COLO668 (cell line): ENCODE results near the gene KRTAP6-3.

ENCODE experiments used
- DNase-seq: peaks from one replicate; lab custom pipeline; 2025; ENCODE audit not compliant: unreplicated experiment; lab: John Stamatoyannopoulos, UW

The KRTAP6-3 gene, protein sequence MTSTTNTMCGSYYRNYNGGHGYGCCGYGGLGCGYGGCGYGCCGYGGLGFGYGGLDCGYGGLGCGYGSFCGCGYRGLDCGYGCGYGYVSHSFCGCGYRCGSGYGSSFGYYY

DNA sequence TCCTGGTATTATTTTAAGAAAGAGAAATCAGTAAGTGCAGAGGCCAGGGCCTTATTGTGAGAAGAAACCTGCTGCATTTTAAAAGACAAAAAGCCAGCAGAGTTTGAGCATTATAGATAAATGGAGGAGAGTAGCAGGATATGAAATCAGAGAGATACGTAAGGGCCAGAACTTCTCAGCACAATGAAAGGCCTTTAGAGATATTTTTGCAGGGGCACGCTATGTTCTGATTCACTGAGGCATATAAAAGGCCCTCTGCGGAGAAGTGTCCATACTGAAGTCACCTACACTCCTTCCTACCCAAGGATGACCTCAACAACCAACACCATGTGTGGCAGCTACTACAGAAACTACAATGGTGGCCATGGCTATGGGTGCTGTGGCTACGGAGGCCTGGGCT is at the start of gene KRTAP6-3:
Gene KRTAP6-3 (plus strand): TSS at position 301 of the 400 bp plus-strand sequence. CDS start 6 bp downstream, at position 307.
- DNase-seq = no peak

DNA sequence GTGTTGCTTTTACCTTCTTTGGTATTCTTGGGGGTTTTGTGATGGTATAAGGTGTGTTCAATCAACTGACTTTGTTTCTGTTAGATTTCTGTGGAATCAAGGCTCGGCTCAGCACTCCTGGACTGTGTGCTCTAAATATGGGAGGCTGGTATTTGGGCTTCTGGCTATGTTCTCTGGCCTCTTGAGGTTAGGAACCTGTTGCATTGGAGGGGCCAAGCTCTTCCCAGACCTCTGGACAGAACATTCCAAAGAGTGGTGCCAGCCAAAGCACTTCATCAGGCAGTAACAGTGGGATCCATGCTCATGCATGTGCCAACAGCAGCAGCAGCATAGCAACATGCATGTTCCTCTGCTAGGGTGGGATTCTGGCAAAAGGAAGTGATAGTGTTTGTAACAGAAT is 39.5 kb upstream of the KRTAP6-3 start:
- DNase-seq = no peak

DNA sequence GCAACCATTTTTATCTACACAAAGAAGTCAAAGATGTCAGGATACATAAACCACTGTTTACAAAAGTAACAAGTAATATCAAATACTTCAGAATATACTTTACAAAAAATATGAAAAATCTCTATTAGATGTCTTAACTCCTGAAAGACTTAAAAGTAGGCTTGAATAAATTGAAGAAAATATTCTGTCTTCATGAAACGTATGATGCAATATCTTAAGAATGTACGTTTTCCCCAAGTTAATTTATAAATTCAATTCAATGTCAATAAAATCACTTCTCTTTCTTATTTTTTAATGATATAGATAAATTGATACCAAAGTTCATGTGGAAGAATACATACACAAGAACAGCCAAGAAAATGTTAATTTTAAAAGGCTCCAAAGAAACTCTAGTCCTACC is 37.1 kb upstream of the KRTAP6-3 start:
- DNase-seq = no peak

DNA sequence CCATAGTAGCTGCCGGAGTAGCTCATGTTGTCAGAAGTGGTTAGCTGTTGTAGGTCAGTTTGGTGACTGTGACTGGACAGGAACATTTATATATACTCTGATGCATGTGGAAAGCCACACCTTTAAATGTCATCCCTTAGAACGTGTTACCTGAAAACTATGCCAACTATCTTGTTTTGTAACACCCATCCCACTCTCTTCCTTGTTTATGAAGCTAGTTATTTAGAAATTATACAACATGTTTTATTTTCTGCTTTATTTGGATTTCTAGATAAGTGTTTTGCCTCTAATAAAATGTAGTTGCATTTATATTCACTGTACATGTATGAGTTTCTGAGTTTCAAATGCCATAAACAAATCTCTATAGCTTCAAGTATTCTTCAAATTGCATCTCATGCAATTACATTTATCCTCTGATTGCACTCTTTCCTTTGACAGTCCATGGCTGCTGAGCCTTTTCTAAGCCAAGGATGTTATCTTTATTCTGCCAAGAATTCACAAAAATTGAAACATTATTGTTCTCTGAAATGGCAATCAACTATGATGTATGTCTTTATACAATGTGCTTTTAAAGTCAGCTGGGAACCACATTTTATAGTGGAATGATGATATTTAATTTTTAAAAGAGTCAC is 30.9 kb upstream of the KRTAP6-3 start, which contains the start of gene KRTAP19-7:
Gene KRTAP19-7 (minus strand): TSS at position 51 of the 632 bp plus-strand sequence. CDS start 25 bp downstream, at position 26.
- DNase-seq = no peak

DNA sequence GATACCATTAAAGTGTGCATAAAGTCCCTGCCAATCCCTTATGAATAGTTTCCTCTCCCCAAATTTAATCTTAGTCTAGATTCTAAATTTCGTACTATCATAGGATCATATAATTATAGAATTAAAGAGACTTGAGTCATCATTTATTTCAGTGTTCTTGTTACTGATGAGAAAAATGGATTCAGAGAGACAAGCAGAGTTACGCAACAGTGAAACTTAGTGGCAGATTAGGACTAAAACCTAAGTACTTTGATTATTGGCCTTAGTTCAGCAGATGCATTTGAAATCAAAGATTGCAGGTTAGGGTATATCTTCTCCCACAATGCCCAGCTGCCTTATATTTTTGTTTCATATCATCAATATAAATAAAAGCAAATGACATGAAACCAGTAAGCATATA is 30.3 kb upstream of the KRTAP6-3 start:
- no peak for DNase-seq

DNA sequence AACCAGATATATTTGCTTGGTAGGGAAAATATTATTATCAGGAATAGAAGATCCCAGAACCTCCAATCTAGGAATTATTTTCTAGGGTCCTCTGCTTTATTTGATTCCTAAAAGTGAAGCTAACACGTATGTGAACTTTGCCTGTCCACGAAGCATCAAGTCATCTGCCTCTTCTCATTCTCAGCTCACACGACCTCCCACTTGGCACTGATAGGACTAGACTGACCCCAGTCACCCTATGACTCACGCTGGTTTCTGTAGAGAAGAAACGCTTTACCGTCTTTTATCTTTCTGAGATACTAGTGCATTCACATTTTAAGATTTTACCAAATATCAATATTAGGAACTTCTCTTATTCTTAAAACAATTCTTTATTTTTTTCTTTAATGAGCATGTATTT is 29.2 kb upstream of the KRTAP6-3 start:
- DNase-seq = no peak

DNA sequence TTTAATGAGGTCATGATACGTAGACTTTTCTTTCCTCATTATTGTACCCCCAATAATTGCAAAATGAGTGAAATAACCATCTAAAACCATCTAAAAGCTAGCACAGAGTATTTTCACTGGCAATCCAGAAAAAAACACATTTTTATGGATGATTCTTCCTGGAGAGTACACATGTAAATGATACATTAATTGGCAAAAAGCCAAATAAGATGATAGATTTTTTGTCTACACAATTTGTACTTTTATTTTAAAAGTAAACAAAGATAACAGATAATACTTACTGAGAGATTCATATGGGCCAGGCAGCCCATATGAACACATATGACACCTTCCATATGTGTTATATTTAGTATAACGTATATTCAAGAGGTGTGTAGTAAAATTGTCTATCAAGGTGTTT is 28.6 kb upstream of the KRTAP6-3 start:
- DNase-seq = no peak

DNA sequence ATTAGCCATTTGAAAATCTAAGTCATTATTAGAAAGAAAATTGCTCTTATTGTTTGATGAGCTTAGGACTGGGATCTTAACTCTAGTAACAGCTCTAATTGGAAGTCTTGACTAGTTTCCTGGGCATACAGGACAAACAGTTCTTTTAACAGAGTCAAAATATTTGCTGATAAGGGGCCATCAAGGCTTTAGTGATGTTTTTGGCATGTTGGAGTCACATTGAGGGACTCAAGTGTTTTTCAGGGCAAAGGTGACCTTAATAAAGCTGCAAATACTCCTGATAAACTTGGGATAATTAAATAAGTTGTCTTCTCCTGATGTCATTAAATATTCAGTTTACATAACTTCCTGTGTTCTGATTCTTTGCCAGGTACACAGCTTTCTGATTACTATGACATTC is 24.6 kb upstream of the KRTAP6-3 start:
- DNase-seq = no peak

DNA sequence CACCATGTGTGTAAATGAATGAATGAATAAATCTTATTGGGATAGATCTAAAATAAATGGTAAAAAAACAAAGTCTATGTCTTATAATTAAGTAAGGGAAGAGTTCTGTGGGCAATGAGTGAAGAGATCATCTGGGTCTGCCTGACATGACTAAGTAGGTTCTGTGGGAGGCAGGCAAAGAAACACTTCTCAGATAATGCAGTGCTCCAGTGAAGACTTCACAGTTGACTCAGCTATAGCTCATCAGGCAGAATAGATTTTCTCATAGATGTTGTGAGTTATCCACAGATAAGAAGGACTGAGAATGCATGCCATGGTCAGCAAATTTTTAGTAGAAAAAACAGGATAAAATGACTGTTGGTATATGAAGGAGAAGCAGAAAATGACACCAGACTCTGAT is 14.5 kb upstream of the KRTAP6-3 start:
- DNase-seq = no peak

DNA sequence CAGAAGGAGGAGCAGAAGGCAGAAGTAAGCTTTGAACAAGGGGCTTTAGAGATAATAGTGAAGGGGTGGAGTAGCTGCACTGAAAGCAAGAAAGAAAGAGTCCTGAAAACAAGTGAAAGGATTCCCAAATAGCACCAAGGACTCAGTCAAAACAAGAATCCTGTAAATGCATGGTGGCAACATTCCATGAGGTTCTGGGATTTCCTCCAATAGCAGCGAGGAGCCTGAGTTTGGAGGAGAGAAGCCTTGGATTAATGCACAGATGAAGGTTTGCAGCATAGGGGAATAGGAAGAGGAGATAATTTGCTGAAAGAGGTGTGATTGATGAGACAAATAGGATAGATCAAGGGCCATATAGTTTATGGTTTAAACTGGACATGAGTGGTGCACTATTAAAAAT is 12.9 kb upstream of the KRTAP6-3 start:
- no peak for DNase-seq

DNA sequence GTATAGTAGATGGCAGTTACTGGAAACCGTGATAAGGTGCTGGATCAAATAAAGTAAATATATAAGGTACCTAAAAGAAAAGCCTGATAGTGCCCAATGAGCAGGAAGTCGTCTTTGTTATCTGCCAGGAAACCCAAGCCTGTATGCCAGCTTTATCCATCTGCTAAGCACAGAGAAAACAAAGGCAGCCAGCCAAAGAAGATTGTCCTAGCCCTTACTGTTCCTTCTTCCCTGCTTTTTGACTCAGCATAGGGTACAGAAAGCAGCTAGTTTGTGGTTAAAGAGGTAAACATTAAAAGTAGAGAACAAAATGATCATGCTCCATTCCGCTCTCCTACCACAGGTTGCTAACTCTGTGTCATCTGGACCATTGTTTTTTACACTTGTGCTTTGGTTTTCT is 12.1 kb upstream of the KRTAP6-3 start:
- DNase-seq = no peak

DNA sequence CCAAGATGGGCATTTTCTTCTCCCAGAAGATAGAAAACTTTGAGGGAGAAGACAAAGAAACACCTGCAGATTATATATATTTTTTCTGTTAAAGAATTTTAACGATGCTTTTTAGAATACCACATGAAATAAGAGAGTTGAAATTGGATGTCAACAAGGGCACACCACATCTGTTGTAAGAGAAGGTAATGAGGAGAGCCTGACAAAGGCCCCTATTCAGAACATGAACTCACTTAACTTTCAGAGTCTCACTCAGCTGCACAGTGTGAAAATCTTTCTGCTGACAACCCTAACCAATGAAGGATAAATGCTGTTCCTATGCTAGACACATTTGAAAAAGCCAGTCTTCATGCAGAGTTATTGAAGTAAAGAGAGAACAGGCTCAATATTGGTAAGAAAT is 9.4 kb upstream of the KRTAP6-3 start:
- DNase-seq = no peak

DNA sequence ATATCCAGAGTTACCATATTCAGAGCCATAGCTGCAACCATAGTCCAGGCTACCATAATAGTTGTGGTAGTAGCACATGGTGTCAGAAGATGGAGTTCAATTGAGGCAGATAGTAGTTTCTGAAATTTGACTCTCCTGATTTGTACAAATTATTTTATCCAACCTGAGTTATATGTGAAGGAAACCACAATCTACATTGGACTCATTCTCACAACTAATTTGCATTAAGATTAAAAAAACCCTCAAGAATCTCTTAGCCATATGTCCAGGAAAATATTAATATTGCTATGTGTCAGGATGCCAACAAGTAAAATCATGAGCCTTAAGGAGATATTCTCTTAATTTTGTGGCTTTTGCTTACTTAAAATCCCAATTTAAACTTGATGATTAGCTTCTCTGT is 1.9 kb upstream of the KRTAP6-3 start, which contains the start of gene KRTAP22-2:
Gene KRTAP22-2 (minus strand): TSS at position 101 of the 400 bp plus-strand sequence.
- DNase-seq = no peak

DNA sequence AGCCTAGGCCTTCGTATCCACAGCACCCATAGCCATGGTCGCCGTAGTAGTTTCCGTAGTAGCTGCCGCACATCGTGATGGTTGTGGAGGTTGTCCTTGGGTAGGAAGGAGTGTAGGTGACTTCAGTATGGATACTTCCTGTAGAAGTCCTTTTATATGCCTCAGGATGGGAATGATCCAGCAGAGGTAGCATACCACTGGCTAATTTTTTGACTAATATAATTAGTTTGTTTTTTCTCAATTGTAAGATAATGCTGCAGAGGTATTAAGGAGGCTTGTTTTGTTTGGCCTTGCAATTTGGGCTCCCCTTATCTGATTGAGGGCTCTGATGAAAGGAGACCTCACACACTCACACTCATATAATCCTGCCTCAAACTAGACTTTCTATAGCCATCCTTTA is 6.6 kb downstream of the KRTAP6-3 start, which contains the start of gene KRTAP6-2:
Gene KRTAP6-2 (minus strand): TSS at position 101 of the 400 bp plus-strand sequence. CDS start 28 bp downstream, at position 73.
- no peak for DNase-seq

DNA sequence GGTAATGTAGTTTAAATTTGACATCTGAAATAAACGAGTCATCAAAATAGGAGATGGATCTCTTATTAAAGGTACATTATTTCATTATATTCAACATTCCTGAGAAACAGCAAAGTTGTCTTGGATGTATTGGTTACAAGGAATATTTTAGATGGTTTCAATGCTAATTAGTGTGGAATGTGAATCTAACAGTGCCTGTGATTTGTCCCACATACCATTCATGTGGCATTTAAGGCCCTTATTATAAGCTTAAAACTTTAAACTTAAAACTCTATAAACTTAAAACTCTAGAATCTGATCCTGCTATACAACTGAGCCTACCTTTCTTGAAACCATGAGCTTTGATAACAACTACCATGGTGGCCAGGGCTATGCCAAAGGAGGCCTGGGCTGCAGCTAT is 8.5 kb downstream of the KRTAP6-3 start, which contains the start of gene KRTAP22-1:
Gene KRTAP22-1 (plus strand): TSS at position 301 of the 400 bp plus-strand sequence.
- DNase-seq = no peak

DNA sequence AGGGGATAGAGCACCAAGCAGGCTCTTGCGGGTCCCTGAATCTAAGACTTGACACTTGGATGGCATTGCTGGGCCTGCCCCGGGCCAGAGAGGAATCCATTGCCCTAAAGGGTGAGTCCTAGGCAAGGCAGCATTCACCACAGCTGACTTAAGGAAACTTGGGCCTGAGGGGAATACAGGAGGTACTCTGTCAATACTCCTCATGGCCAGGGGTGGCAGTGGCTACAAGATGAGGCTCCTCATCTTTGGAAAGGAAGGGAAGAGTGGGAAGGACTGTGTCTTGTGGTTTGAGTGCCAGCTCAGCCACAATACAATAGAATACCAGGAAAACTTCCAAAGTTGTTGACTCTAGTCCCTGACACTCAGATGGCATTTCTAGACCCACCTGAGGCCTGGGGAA is 13.7 kb downstream of the KRTAP6-3 start:
- DNase-seq = no peak

DNA sequence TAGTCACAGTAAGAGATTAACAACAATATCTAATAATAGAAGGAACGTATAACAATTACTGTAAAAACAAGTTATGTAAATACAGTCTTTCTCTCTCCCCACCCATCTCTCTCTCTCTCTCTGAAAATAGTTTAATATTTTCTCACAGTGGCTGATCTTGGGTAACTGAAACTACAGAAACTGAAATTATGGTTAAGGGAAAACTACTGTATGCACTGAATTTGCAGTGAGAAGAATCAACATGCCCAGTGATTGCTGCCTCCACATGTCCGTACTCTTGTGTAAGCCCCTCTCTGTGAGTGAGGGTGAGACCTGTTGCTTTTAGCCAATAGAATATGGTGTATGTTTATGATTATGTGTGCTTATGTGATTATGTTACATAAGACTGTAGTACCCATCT is 19.9 kb downstream of the KRTAP6-3 start:
- DNase-seq = no peak

DNA sequence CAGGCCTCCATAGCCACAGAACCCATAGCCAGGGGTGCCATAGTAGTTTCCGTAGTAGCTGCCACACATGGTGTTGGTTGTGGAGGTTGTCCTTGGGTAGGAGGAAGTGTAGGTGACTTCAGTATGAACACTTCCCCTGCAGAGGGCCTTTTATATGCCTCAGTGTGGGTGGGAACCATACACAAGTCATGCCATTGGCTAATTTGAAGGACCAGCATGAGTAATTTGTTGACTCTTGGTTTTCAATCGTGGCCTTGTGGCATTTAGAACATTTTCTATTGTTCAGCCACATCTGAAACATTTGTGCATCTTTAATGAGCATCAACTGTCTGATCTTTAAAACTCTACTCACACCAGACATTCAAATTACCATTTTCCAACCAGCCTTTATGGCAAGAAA is 21.6 kb downstream of the KRTAP6-3 start, which contains the start of gene KRTAP6-1:
Gene KRTAP6-1 (minus strand): TSS at position 95 of the 400 bp plus-strand sequence. CDS start 26 bp downstream, at position 69.
- no peak for DNase-seq

DNA sequence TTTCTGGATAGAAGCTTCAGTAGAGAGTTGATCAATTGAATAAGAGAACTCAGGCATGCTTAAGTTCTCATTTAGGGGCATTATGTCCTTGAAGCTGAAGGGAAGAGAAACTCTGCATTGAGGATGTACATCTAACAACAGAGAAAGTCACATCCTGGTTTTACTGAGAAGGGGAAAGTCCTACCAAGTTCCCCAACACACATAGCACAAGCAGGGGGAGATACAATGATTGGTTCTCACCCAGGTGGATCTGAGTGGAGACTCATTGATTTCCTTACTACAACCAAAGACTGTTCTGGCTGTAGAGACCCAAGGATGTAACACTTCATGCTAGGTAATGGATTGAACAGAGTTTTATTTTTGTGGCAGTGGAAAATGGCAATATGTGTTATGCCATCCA is 23.0 kb downstream of the KRTAP6-3 start:
- no peak for DNase-seq

DNA sequence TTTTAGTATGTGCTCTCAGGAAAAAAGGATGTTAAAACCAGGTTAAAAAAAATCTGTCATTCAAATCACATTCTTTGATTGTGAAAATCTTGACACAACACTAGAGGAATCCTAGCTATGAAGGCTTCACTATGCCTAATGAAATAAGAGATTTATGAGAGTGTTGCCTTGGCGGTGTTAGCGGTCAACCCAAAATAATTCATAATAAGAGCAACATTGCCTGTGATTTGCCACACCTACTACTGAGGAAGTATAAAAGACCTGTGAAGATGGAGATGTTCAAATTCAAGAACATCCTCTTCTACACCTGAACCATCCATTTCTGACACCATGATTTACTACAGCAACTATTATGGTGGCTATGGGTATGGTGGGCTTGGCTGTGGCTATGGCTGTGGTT is 23.9 kb downstream of the KRTAP6-3 start, which contains the start of gene KRTAP20-1:
Gene KRTAP20-1 (plus strand): TSS at position 301 of the 400 bp plus-strand sequence. CDS start 30 bp downstream, at position 331.
- no peak for DNase-seq

DNA sequence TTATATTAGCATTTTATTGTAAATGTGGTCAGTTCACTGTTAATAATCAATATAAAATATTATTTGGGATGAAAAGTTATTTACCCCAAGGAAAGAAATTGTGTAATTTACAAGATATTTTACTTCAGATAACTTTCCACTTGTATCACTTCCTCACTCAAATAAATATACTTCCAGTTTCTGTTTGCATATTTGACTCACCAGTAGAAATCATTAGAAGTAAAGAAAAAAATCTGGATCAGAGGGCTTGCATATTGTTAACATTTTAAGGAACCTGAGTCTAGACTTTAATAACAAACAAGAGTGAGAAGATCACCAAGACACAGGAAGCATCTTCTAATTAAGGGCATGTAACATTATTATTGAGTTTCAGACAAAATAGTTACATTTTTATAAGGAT is 27.8 kb downstream of the KRTAP6-3 start:
- DNase-seq = no peak

DNA sequence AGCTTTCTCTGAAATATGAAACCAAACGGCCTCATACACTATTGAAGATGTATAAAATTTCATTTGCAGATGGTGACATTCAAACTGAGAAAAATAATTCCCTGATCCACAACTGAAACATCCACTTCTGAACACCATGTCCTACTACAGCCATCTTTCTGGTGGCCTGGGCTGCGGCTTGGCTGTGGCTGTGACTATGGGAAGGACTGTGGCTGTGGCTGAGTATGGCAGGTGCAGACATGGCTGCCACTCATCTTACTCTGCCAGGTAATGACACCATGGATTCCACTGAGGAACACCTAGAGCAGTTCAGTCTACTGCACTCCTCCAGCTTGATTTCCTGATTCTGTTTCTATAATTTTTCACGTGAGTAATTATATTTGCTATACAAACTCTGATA is 28.3 kb downstream of the KRTAP6-3 start, which contains the start of gene KRTAP20-4:
Gene KRTAP20-4 (plus strand): TSS at position 106 of the 400 bp plus-strand sequence.
- no peak for DNase-seq
